Epidermal melanocyte (primary cell): Measurements from ENCODE around the gene WBP1.

Source experiments
- DNase-seq: peaks from one replicate; pipeline ENCODE4 v3.0.0; 2011; ENCODE audit warnings: low spot score; ENCODE audit not compliant: insufficient read length

Gene WBP1

DNA sequence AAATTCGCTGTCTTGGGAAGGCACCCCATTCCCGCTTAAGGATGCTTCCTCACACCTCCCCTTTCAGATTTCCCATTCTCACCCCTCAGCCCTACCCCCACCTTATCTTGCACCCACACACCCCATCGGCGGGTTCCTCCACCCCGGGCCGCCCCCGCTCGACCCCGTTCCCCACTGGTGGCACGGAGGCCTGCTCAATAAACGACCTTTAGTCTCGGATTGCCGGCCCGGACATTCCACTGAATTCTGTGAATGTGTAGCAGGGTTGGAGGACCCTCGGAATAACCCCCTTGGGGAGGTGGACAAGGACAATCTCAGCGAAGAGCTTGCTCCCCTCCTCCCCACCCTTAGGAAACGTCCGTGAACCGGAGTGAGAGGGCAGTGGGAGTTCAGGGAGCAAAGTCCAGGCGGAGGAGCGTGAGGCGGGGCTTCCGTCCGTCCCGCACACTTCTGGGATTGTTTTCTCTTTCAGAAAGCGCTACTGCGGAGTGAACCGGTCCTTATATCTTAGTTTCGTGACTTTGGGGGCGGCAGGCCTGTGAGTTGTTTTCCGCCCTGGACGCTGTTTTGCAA, 44.0 kb downstream of the WBP1 start:
- DNase-seq: no peak

DNA sequence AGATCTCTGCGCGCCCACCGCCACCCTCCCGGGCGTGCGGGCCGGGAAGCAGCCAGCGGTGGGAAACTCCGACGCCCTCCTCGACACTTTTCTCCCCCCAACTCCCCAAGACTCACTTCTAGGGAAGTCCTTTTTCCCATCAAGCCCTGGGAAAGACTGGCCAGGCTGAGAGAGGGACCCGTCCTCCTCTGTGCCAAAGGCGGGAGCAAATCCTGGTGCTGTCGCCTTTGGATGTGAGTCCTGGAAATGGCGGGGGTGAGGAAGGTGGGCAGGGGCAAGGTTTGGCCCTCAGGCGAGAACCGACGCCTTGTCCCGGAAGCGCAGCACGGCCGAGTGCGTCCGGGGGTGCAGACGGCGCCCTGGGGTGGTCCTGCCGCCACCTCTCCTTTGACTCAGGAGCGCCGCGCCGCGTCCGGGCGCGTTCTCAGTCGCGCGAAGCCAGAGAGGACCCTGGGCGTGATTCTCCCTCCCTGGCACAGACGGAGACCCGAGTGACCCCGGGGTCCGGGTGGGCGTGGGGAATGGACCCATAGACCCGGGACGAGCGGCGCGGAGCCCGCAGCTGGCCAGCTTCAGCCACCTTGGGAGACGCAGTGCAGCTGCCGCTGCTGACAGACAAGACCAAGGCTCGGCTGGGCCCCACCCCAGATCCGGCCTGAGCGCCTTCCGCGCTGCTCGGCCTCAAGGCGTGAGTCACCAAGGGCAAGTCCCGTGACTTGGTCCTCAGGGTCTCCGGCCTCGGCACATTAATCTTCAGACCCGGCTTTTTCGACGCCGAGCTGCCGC, 44.7 kb downstream of the WBP1 start:
- peak; percentile 76 for DNase-seq

- peak; percentile 20 for DNase-seq
Measured at GRCh38 chr2:74503506-74504475, 45.6 kb downstream of the WBP1 start.

DNA sequence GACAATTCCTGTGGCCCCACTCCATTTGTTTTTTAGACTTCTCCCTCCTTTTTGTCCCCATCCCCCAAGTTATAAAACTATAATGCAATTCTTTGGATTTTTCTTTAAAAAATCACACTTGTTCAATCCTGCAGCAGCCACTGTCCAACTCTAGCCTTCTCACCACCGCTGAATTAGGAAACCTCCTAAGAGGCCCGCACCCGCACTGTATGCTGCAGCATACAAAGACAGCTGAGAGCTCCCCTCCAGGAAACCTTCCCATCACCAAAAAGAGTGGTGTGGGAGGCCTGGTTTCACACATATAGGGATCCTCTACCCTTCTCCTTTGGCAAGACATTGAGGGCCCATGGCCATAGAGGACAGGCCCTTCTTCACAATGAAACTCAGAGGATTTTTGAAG, 46.4 kb downstream of the WBP1 start:
- DNase-seq: no peak

DNA sequence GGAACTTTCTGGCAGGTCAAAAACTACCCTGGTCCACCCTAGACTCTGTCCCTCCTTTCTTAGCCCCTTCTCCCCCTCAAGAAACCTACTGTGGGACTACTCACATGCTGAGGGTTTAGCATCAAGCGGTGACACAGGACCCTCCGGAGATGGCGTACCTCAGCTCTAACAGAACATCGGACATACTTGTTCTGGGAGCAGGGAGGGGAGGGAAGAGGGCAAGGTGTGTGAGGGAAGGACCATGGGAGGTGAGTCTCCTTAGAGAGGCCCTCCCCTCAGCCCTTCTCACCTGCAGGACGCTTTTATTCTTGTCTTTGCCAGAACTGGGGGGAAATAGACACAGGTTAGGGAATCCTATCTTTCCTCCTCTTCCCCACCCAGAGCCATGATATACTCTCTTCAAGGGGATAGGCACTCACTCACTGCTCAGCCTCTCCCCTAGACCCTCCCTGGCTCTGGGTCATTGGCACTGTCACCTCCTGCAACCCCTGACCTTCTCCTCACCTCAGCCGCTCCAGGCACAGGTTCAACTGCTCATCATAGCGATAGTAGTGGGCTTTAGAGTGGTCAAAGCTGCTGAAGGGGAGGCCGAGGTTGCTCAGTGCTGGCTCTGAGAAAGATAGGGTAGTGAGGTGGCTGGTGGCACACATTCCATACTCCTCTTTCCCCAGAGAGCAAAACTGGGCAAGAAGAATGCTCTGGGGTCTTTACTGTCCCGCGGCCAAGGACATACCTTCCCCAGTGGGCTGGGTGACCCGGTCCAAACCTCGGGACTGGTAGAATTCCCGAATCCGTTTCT, 47.4 kb downstream of the WBP1 start:
- DNase-seq: no peak

GRCh38 chr2:74507145-74507925, 49.1 kb downstream of the WBP1 start, which contains the start of gene PCGF1:
Gene PCGF1 (minus strand): TSS chr2:74507695. CDS start chr2:74507668, 27 bp downstream.
- peak; percentile 98 for DNase-seq

- DNase-seq: peak; percentile 46
Measured at GRCh38 chr2:74507926-74508520, 49.8 kb downstream of the WBP1 start.

DNA sequence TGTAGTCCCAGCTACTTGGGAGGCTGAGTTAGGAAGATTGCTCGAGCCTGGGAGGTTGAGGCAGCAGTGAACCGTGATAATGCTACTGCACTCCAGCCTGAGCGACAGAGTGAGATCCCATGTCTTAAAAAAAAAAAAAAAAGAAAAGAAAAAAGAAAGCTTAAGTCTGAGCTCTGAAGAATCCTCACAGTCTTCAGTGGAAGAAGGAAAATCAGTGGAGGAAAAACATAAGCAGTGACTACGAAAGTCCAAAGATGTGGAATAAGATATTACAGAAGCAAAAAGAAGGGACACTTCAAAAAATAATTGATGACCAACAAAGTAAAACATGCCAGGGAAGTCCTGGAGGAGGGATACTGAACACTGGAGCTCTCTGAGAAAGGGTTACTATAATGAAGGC, 52.0 kb downstream of the WBP1 start:
- DNase-seq: no peak
